NCI-H446 treated with DMSO at 0.1 percent for 48 hours (cell line): ENCODE results near the gene AQP9.
"Not testable (repeated sequence)": the region's sequence is repeated elsewhere in the genome, so short reads cannot be mapped to it uniquely, and the experiment has no call there.

ENCODE experiments used
- DNase-seq: peaks from one replicate; lab custom pipeline; 2025; lab: John Stamatoyannopoulos, UW

The AQP9 gene, protein sequence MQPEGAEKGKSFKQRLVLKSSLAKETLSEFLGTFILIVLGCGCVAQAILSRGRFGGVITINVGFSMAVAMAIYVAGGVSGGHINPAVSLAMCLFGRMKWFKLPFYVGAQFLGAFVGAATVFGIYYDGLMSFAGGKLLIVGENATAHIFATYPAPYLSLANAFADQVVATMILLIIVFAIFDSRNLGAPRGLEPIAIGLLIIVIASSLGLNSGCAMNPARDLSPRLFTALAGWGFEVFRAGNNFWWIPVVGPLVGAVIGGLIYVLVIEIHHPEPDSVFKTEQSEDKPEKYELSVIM

DNA sequence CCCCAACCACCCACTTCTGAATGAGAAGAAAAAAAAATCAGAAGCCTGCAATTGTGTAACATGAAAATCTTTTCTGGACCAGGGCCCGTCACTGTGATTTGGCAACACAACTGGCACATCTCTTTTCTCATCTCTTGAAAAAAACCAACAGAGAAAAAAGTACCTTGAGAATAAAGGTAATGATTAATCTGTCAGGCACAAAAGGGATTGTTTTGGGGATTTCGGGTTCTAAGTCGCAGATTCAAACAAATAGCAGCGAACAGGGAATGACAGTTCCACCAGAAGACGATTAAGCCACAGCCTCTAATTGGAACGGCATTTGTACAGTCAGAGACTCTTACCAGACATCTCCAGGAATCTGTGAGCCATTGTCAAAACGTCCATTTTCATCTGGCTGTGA, at the start of gene AQP9:
Gene AQP9 (plus strand): TSS at position 276 of the 400 bp plus-strand sequence. CDS start 185 bp downstream, outside the sequence.
- DNase-seq = no peak

DNA sequence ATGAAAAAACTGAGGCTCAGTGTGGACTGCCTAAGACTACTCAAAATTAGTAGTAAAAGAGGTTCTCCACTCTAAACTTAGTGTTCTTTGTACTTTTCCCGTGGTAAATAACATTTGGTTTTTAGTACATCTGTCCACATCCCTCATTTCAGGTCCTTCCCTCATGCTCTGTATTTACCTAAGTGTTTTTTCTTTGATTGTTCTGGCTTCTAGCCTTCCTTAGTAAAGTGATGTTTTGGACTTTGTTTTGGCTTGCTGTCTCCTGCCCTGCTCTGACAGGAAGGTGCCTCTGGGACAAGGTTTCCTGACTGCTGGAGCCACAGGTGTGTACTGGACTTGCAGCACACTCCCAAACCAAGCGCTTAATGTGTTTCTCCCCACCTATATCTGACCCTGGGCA, 42.8 kb upstream of the AQP9 start:
- DNase-seq = no peak

DNA sequence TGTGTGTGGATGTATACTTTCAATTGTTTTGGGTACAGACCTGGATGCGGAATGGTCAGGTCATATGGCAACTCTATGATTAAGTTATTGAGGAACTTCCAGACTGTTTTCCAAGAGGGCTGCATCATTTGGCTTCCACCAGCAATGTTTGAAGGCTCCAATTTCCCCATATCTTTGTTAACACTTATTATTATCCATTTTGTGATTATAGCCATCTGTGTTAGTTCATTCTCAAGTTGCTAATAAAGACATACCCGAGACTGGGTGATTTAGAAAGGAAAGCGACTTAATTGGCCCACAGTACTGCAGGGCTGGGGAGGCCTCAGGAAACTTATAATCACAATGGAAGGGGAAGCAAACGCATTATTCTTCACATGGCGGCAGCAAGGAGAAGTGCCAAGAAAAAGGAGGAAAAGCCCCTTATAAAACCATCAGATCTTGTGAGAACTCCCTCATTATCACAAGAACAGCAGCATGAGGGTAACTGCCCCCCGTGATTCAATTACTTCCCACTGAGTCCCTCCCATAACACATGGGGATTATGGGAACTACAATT, 41.6 kb upstream of the AQP9 start:
- DNase-seq = no peak

DNA sequence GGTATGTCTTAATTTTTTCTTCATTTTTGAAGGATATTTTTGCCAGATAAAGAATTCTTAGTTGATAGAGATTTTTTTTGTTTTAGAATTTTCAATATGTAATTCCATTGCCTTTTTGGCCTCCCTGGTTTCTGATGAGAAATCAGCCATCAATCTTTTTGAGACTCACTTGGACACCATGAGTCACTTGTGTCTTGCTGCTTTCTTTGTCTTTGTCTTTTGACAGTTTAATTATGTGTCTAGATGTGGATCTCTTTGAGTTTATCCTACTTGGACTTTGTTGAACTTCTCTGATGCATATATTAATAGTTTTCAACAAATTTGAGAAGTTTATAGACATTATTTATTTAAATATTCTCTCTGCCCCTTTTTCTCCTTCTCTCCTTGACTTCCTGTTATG, 34.7 kb upstream of the AQP9 start:
- DNase-seq = no peak

DNA sequence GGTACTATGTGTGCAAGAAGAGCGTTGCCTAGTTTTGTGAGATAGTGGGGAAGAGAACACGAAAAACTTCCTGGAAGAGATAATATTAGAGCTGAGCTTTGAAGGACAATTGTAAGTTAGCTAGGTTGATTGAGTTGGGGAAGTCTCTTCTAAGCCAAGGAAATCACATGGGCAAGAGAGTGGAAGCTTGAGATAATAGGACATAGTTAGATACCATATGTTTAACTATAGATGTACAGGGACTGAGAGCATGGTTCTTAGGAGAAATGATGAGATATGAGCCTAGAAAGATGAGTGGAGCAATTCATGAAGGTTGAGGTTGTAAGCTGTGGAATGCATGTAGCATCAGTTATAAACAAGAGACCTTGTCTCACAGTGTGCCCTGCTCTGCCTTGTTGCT, 30.1 kb upstream of the AQP9 start:
- DNase-seq = no peak

DNA sequence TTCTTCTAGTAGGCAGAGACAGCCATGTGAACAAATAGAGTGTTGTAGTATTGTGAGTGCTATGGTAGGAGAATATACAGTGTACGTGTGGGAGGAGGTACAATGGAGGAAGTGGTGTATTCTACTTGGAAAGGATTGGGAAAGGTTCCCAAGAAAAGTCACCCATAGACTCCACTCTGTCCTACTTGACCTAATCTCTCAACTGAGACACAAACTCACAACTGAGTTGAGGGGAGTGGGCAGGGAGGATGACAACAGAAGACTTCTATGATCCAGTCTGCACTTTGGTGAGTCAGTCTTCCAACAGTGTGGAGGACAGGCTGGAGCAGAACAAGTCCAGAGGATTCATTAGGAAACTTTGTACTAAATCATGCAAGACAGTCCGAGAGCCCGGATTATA, 28.8 kb upstream of the AQP9 start:
- DNase-seq = no peak

DNA sequence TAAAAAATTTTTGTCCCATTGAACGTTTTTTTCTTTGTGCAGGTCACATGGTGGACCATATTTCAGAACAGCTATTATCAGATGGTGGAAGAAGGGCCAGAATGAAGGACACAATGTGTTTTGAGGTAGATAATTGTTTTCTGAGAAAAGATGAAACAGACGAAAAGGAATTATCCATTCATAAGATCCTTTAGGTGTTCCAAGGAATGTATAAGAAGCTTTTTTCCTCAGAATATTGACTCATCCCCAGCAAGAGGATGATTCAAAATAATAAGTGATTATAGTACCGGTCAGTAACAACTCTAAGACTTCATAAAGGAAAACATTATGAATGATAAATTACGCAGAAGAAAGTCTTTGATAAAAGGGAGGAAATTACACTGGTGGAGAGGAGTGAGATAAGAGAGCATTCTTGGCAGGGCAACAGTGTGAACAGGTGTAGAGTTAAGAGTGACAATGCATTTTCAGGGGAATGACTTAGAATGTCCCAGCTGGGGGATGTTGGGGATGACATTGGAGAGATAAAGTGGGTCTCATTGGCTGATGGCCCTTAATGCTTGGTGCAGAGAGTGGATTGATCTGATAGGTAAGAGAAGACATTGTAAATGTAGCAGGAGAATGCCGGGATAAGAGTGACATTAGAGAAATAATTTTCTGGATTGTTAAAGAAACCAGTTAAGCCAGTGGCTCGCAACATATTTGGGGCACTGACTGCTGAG, 27.0 kb upstream of the AQP9 start:
- DNase-seq = no peak

DNA sequence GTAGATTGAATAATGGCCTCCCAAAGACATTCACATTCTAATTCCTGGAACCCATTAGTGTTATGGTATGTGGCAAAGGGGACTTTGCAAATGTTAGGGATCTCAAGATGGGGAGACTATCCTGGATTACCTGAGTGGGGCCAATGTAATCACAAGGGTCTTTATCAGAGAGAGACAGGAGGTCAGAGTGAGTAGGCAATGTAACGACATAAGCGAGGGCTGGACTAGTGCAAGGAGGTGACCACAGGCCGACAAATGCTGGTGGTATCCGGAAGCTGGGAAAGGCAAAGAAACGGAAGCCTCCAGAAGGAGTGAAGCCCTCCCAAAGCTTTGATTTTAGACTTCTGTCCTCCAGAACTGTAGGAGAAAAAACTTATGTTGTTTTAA, 26.5 kb upstream of the AQP9 start:
- no peak for DNase-seq

DNA sequence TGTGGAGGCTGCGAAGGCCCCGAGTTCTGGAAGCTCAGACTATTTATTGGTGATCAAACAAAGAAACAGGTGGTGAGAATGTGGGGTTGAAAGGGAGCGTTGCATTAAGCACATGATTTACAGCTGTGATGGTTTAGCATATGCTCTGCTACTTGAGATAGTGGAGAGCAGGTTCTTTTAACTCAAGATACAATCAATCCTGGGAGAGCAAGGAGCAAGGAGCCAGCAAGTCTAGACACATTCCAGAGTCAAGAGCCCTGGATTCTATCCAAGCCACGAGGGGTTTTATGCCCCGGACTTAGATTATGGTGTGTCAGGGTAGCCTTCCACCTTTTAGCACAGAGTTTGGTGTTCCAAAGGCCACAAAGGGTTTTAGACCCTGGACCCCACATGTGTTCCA, 24.8 kb upstream of the AQP9 start:
- DNase-seq = not testable (repeated sequence)

DNA sequence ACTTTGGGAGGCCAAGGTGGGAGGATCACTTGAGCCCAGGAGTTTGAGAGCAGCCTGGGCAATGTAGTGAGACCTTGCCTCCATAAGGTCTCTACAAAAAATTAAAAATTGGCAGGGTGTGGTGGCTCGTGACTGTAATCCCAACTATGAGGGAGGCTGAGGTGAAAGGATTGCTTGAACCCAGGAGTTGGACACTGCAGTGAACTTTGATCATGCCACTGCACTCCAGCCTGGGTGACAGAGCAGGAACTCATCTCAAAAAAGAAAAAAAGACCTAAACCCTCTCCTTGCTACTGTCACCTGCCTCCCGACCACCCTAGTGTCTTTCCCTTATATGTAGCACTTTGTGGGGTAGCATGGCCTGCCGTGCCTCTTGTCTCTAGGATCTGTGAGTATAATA, 23.8 kb upstream of the AQP9 start:
- DNase-seq = no peak

DNA sequence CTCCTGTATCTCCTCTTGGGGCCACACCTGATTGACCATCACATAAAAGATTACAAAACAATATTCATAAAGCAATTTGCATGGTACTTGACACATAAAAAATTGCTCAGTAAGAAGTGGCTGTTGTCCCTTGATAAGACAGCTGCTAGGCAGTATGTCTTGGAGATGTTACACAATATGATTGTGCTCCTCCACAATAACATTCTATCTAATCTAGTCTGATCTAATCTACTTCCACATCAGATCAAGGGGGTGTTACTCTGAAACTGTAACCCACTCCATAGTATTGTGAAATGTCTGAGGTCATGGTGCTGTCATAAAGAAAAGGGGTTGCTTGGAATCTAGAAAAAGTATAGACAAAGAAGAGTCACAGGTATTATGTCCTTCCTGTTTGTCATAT, 23.4 kb upstream of the AQP9 start:
- no peak for DNase-seq

DNA sequence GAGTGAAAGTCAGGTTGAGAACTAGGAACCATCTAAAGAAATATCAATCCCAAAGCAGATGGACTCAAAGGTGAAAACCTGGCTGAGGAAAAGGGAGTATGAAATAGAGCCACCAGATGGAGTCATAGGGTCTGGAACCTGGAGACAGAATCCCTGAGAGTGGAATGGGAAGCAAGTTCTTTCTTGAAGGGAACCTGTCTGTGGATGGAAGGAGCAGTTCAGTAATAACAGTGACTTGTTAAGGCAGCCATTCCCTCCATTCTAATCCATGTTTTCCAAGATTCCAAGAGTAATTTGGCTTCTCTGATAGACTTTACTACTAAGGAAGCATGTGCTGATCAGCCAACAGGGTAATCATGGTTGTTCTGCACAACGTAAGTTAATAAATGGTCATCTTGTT, 22.5 kb upstream of the AQP9 start:
- DNase-seq = no peak

DNA sequence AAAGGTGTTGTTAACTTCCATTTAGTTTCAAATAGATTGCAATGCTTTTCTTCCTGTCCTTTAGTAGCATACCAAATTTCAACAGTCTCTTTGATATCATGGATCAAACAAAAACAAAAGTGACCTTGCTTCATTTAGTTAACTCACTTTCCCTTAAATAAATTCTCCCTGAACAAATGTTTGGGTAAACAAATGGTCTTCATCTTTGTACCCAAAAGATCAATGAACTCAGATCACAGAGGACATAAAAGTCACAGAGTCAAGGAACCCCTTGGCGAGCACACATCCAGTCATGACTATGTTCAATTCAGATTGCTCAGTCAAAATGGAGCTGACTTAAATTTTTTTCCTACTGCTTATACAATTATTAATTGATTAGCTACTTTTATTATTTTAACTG, 20.6 kb upstream of the AQP9 start:
- no peak for DNase-seq

DNA sequence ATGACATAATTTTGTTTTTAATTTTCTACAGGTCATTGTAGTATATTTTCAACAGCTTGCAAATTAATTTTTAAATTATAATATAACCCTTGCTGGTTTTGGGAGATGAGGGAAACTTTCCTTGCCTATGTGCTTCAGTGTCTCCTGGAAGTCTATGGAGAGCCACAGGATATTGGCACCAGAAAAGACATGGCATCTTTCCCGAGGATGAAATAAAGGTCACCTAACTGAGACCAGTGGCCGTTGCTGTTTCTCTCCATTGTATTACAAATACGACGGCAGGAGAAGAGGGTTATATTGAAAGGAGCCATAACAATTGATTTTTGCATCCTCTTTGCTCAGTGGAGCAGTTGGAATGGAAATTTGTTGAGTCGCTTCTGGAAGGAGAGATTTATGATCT, 19.9 kb upstream of the AQP9 start:
- no peak for DNase-seq

DNA sequence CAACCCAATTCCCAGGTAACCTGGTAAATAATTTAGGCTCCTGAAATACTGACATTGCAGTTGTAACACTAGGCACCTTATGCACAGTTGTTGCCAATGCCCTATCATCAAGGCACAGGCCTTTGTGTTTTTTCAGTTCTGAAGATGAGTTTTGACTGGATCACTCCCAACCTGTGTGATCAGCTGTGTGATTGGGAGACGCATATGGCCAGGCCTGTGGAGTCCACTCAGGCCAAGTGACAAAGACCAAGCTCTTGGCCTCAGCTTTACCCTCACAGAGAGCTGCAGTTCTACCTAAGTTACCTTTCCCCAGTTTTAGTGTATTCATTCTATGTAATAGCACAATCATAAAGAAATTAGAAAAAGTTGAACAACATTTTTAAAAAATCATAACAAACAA, 19.2 kb upstream of the AQP9 start:
- DNase-seq = no peak

DNA sequence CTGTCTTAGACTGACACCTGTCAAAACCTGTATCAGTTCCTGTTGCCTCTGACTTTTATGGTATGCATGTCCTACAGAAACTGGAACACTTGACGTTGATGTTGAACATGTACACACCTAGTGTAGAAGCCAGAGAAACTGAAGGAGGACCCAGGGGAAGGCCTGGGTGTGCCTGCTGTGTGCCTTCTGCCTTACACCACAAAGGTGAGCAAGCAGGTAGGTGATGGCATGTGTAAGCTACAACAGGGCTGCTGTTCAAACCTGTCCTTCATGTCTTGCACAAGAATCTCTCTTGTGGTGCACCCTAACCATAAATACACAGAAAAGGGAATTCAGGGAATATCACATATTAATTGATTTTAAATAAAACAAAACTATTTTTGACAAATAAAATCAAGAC, 13.6 kb upstream of the AQP9 start:
- no peak for DNase-seq

DNA sequence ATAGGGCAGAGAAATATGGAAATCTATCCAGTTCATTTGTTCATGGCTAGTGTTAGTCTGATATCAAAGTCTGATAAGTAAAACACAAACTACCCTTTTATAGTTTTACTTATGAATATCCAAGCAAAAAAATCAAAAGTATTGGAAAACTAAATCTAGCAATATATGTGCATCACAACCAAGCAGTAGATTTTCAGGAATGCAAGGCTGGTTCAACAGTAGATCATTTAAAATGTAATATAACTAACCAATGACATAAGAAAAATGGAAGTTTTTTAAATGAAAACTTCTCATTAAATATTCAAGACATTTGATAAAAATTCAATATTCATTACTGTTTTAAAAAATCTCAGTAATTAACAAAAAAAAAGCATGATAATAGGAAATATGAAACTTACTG, 12.8 kb upstream of the AQP9 start:
- no peak for DNase-seq

DNA sequence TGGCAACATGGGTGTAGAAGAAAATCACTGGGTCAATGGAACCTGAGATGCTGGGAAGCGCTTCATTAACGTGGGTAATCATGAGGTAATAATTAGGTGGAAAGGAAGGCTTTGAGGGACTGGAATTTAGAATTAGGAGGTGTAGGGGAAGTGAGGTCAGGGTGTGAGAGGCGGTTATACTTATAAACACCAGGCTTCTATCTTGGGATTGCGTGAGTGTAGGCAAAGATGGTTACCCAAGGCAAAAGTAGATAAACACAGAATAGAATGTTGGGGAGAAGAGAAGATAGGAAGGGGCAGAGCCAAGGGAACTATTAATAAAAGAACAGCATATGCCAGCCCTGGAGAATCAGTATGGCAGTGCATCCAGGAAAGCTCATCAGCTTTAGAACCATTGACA, 3.3 kb upstream of the AQP9 start:
- no peak for DNase-seq

DNA sequence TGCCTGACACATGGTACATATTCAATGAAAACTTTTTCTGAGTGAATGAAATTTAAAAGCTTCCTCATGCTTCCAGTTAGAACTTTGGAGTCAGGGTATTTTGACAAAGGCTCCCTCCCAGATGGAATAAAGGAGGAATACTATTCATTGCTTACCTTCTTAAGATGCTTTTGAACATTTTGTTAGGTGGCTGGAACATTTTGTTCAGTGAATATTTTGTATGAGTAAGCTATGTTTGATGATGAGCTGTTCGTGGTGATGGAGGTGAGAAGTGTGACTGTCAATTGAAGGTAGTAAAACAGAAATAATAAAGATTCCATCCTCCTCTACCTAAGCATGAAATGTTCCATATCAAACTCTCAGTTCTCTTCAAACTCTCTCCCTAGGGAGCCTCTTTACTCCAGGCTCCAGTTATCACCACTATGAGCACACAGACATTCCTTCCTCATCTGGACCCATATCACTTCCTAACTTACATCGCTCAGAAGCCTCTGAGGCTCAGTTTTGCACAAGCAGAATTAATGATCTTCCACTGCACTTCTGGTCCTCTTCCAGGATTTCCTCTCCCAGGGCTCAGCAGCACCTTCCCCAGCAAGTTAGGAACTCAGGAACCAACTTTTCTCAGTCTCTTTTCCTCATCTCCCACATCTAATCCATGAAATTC, 2.5 kb upstream of the AQP9 start:
- DNase-seq = no peak

DNA sequence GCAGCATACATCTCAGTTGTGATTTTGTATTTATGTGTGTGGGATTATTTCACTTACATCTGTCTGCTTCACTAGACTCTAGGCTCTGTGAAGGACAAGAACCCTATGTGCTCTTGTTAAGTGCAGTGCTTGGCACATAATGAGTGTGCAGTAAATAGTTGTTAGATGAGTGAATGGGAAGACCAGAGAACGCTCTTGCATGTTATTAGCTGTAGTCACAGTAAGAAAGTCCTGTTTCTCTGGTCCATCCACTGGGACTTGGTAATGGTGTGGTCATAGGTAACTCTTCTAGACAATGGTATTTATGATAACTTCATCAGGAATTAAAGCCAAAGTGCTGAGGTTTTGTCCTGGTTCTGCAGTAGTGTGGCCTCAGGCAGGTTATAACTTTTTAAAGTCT, 1.4 kb upstream of the AQP9 start:
- no peak for DNase-seq

DNA sequence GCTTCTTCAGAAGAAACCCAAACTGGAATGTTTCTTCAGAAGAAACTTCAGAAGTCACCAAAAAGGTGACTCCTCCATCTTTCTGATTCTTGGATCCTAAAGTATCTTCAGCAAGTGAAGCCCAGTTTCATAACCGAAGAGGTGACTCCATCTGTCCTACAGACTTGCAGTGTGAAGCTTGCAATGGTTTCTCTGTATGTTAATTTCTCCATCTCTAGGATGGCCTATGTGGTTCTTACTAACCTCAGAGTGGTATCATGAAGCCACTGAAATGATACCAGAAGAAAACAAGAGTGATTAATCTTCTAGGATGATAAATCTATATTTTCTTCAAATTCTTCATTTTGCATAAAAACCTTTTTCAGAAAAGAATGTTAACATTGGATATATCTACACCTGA, 495 bp upstream of the AQP9 start:
- DNase-seq = no peak

DNA sequence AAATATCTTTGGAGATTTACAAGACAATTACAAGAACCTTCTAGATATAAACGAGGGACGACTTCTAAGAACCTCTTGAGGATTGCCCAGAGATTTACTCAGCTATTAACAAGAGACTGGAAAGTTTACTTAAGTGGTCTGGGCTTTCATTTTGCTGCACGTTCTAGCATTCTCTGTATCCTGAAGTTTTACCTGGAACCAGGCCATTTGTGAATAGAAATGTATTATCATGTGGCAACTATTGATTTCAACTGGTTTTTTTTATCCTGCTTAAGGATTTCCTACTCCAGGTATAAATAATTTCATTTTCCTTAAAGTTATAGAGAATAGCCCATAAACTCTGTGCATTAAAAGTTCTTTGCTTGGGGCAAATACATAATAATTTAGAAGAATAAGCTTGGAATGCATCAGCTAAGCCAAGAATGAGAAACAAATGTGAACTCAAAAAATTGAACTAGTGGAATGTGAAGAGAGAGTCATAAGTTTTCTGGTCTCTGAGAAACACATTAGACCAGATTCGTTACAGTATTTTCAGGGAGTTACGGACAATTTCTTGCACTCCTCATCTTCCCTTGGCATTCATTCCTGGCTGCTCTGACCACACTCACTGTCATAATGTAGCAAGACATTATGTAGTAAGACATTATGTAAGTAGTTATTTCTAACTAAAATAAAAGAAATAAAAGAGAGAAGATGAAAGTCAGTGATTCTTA, 1.3 kb downstream of the AQP9 start:
- DNase-seq = no peak
